Measurements from ENCODE around the gene ZMPSTE24. TPM values are rescaled to one million over a fixed set of nuclear protein-coding genes. Genes with fewer than 3 reads are reported as not detected.

ZMPSTE24 gene
- total and polyA plus RNA-seq, 10 of the 15 experiments (the other 5 are each of a cell fraction or from before 2014, with no cell fraction given) = 21.5 to 84.4 (median 43.6) TPM

- Histone ChIP-seq H3K27me3 (replicated peaks in 1 of 2; ENCODE audit: control insufficient read depth in 2 of 2, insufficient read depth in 2 of 2, low read length in 1 of 2) (no peaks in the 10 kb centered on the region), H3K9me3 (replicated peaks; ENCODE audit: control insufficient read depth, insufficient read depth, low read length) (no peaks in the 10 kb centered on the region), H3K79me2 (ENCODE audit: control insufficient read depth, insufficient read depth, low read length) (peaks cover 5% of the 10 kb centered on the region), H3K4me2 (ENCODE audit: control insufficient read depth, insufficient read depth) (no peak overlapping the region), H3K4me1 (ENCODE audit: control insufficient read depth, insufficient read depth, low read length) (peaks cover 28% of the 10 kb centered on the region), H3K27ac (ENCODE audit: control insufficient read depth, insufficient read depth) (no peak overlapping the region), H4K20me1 (ENCODE audit: control insufficient read depth, insufficient read depth) (no peaks in the 10 kb centered on the region), H2AFZ (ENCODE audit: control insufficient read depth, low read depth, low read length) (no peak overlapping the region), H3K36me3 (ENCODE audit: control insufficient read depth in 2 of 2, insufficient read depth in 2 of 2, low read length in 1 of 2) (no peaks in the 10 kb centered on the region; a peak in 2 of 4 replicates), H3K9ac (ENCODE audit: control insufficient read depth, insufficient read depth, low read length) (no peak overlapping the region), H3K4me3 (no peak overlapping the region)
- DNase-seq (ENCODE audit: low read depth, low spot score) (no peak), ATAC-seq (no peak), FAIRE-seq (no peak)
- ChIA-PET POLR2A (no interaction called here), SMC1A (ENCODE audit: uncharacterized antibody, unreplicated experiment) (no interaction called here), CTCF (interaction anchor here (0.9 to 2.5 kb wide), 2 partner anchors 29 to 166 kb away, joined by 5 to 15 read pairs; no protein-coding TSS in a partner anchor), RAD21 (ENCODE audit: unreplicated experiment) (interaction anchor here (0.8 kb wide), 1 partner anchor 156 kb away, joined by 3 read pairs; no protein-coding TSS in a partner anchor)
- no TSS peak for BruUV-seq (replicated peaks)
- intact Hi-C loops (cut with micrococcal nuclease; ENCODE audit: unreplicated experiment) = no loop called here
- in situ Hi-C loops (cut with MboI) = no loop called here
- TF ChIP-seq RCOR1 (conservative IDR thresholded peaks at IDR 0.05; ENCODE audit: low read depth, low read length) (no peak), HDGF (IDR thresholded peaks at IDR 0.05) (peak; percentile 90), CREM (IDR thresholded peaks at IDR 0.05; ENCODE audit: low read depth) (no peak)
- 77% methylated on average over 8 of the region's 8 CpGs for WGBS (ENCODE audit: insufficient coverage, insufficient replicate concordance, low lambda C conversion rate, missing lambda C conversion rate)
Observed at GRCh38 chr1:40309374-40310128, 51.5 kb downstream of the ZMPSTE24 start.

GRCh38 chr1:40310129-40310461 is 52.1 kb downstream of the ZMPSTE24 start:
- 94% methylated on average over 2 of the region's 2 CpGs for WGBS (ENCODE audit: insufficient coverage, insufficient replicate concordance, low lambda C conversion rate, missing lambda C conversion rate)
- SMC1A ChIA-PET (ENCODE audit: uncharacterized antibody, unreplicated experiment) = interaction anchor here (2.3 kb wide), 1 partner anchor 153 kb away, joined by 7 read pairs; no protein-coding TSS in a partner anchor
- ATAC-seq (no peak), DNase-seq (ENCODE audit: low read depth, low spot score) (no peak), FAIRE-seq (no peak)
- TF ChIP-seq IKZF1 (conservative IDR thresholded peaks at IDR 0.05) = no peak
- no peak for TF ChIP-seq MLLT1 (IDR thresholded peaks at IDR 0.05)
- no peak for TF ChIP-seq SIX5 (IDR thresholded peaks at IDR 0.05; ENCODE audit: low read depth, low read length, severe bottlenecking)
- TF ChIP-seq CBX5 (IDR thresholded peaks at IDR 0.05; ENCODE audit: low read depth) = no peak
- no peak for TF ChIP-seq HDAC6 (IDR thresholded peaks at IDR 0.05; ENCODE audit: unreplicated experiment)
- Histone ChIP-seq H3K79me2 (ENCODE audit: control insufficient read depth, insufficient read depth, low read length) (peaks cover 5% of the 10 kb centered on the region), H2AFZ (ENCODE audit: control insufficient read depth, low read depth, low read length) (no peak overlapping the region), H3K4me2 (ENCODE audit: control insufficient read depth, insufficient read depth) (0 out of 2 replicates have a peak overlapping the region, but pooled peaks have one; percentile 8), H3K27ac (ENCODE audit: control insufficient read depth, insufficient read depth) (no peak overlapping the region), H3K9ac (ENCODE audit: control insufficient read depth, insufficient read depth, low read length) (no peak overlapping the region), H4K20me1 (ENCODE audit: control insufficient read depth, insufficient read depth) (no peaks in the 10 kb centered on the region), H3K27me3 (replicated peaks in 1 of 2; ENCODE audit: control insufficient read depth in 2 of 2, insufficient read depth in 2 of 2, low read length in 1 of 2) (no peaks in the 10 kb centered on the region), H3K4me1 (ENCODE audit: control insufficient read depth, insufficient read depth, low read length) (peaks cover 33% of the 10 kb centered on the region), H3K4me3 (no peak overlapping the region), H3K9me3 (replicated peaks; ENCODE audit: control insufficient read depth, insufficient read depth, low read length) (no peaks in the 10 kb centered on the region), H3K36me3 (ENCODE audit: control insufficient read depth in 2 of 2, insufficient read depth in 2 of 2, low read length in 1 of 2) (no peaks in the 10 kb centered on the region; a peak in 2 of 4 replicates)
- POLR2A ChIA-PET = no interaction called here
- intact Hi-C loops (cut with micrococcal nuclease; ENCODE audit: unreplicated experiment) (no loop called here), in situ Hi-C loops (cut with MboI) (no loop called here)
- CTCF ChIA-PET = interaction anchor here (0.9 to 2.5 kb wide), 3 partner anchors 29 to 166 kb away, joined by 3 to 15 read pairs (median 5); no protein-coding TSS in a partner anchor
- BruUV-seq (replicated peaks) = no TSS peak
- RAD21 ChIA-PET (ENCODE audit: unreplicated experiment) = interaction anchor here (0.8 kb wide), 1 partner anchor 157 kb away, joined by 3 read pairs; no protein-coding TSS in a partner anchor
